ENCODE measurements around the gene KLHDC3. TPM values are rescaled to one million over a fixed set of nuclear protein-coding genes. Genes with fewer than 3 reads are reported as not detected.

KLHDC3 gene
- polyA plus RNA-seq, 3 donors: 51.9 to 141 (median 106) TPM

- H4K20me1 ChIP-seq (ENCODE audit: insufficient read depth, low read length): no peaks in the 10 kb centered on the region
- H3K9me3 Mint-ChIP-seq: no peaks in the 10 kb centered on the region
- no peak overlapping the region for H3K4me3 Mint-ChIP-seq
- TF ChIP-seq CTCF (IDR thresholded peaks at IDR 0.05): no peak
- H3K27ac Mint-ChIP-seq: peak overlapping the region in 1 of 7 donors; percentile 22
- peaks cover 38 to 78% of the 10 kb centered on the region in 2 donors for H3K36me3 ChIP-seq (replicated peaks in 1 of 2; ENCODE audit: control insufficient read depth in 1 of 2, insufficient read depth in 2 of 2, low read length in 2 of 2)
- H3K9me3 ChIP-seq (replicated peaks in 1 of 2; ENCODE audit: control insufficient read depth in 1 of 2, insufficient read depth in 1 of 2, low read length in 2 of 2): no peaks in the 10 kb centered on the region
- no peak overlapping the region for H3K27ac ChIP-seq (ENCODE audit: low read depth in 1 of 2, low read length in 2 of 2)
- WGBS (ENCODE audit: insufficient coverage): 98% methylated on average over 7 of the region's 9 CpGs
- no peak overlapping the region for H3K4me2 ChIP-seq (replicated peaks; ENCODE audit: extremely low read depth, low read length, poor library complexity, severe bottlenecking)
- H3K27me3 Mint-ChIP-seq (ENCODE audit: low read depth in 3 of 3): peaks cover 0 to 5% (median 0%) of the 10 kb centered on the region in 3 donors
- no peak for DNase-seq
- no peak overlapping the region for H3K9ac ChIP-seq (ENCODE audit: insufficient read depth, low read length, poor library complexity, severe bottlenecking)
- H3K36me3 Mint-ChIP-seq: peaks cover 57 to 90% of the 10 kb centered on the region in 2 donors
- no peak overlapping the region for H2AFZ ChIP-seq (ENCODE audit: insufficient read depth, low read depth, low read length, poor library complexity, severe bottlenecking)
- no peaks in the 10 kb centered on the region for H3K4me1 Mint-ChIP-seq
- intact Hi-C loops (cut with micrococcal nuclease): no loop called here
- no peaks in the 10 kb centered on the region for H3K27me3 ChIP-seq (ENCODE audit: control insufficient read depth in 2 of 2, insufficient read depth in 2 of 2, low read length in 2 of 2)
- no peaks in the 10 kb centered on the region for H3K4me1 ChIP-seq (ENCODE audit: control insufficient read depth in 1 of 2, insufficient read depth in 2 of 2, low read length in 2 of 2)
- H3K79me2 ChIP-seq (ENCODE audit: insufficient read depth, low read length): no peaks in the 10 kb centered on the region
- H3K4me3 ChIP-seq (replicated peaks in 1 of 3; ENCODE audit: low read depth in 2 of 3, low read length in 3 of 3): no peak overlapping the region
Measured at GRCh38 chr6:43037706-43038105, 23.7 kb downstream of the KLHDC3 start.

GRCh38 chr6:43038727-43039126, 24.7 kb downstream of the KLHDC3 start:
- peaks cover 66 to 96% of the 10 kb centered on the region in 2 donors for H3K36me3 Mint-ChIP-seq
- Histone ChIP-seq H3K27me3 (ENCODE audit: control insufficient read depth in 2 of 2, insufficient read depth in 2 of 2, low read length in 2 of 2) (no peaks in the 10 kb centered on the region), H4K20me1 (ENCODE audit: insufficient read depth, low read length) (no peaks in the 10 kb centered on the region), H3K27ac (ENCODE audit: low read depth in 1 of 2, low read length in 2 of 2) (peak overlapping the region in 1 of 2 donors; percentile 26), H3K36me3 (replicated peaks in 1 of 2; ENCODE audit: control insufficient read depth in 1 of 2, insufficient read depth in 2 of 2, low read length in 2 of 2) (peaks cover 47 to 78% of the 10 kb centered on the region in 2 donors), H3K9ac (ENCODE audit: insufficient read depth, low read length, poor library complexity, severe bottlenecking) (no peak overlapping the region), H3K4me1 (ENCODE audit: control insufficient read depth in 1 of 2, insufficient read depth in 2 of 2, low read length in 2 of 2) (no peaks in the 10 kb centered on the region), H3K4me2 (replicated peaks; ENCODE audit: extremely low read depth, low read length, poor library complexity, severe bottlenecking) (no peak overlapping the region), H3K9me3 (replicated peaks in 1 of 2; ENCODE audit: control insufficient read depth in 1 of 2, insufficient read depth in 1 of 2, low read length in 2 of 2) (no peaks in the 10 kb centered on the region), H2AFZ (ENCODE audit: insufficient read depth, low read depth, low read length, poor library complexity, severe bottlenecking) (no peak overlapping the region), H3K4me3 (replicated peaks in 1 of 3; ENCODE audit: low read depth in 2 of 3, low read length in 3 of 3) (no peak overlapping the region), H3K79me2 (ENCODE audit: insufficient read depth, low read length) (no peaks in the 10 kb centered on the region)
- peaks cover 0 to 4% (median 0%) of the 10 kb centered on the region in 3 donors for H3K27me3 Mint-ChIP-seq (ENCODE audit: low read depth in 3 of 3)
- H3K4me3 Mint-ChIP-seq: no peak overlapping the region
- H3K27ac Mint-ChIP-seq: peak overlapping the region in 1 of 7 donors; percentile 78
- WGBS (ENCODE audit: insufficient coverage): 96% methylated on average over 8 of the region's 9 CpGs
- intact Hi-C loops (cut with micrococcal nuclease): no loop called here
- TF ChIP-seq CTCF (IDR thresholded peaks at IDR 0.05): no peak
- no peaks in the 10 kb centered on the region for H3K9me3 Mint-ChIP-seq
- DNase-seq: no peak
- no peaks in the 10 kb centered on the region for H3K4me1 Mint-ChIP-seq

All from CD14-positive monocyte (primary cell).